ENCODE measurements around the gene SLX1B.
"Not testable (repeated sequence)": the region's sequence is repeated elsewhere in the genome, so short reads cannot be mapped to it uniquely, and the experiment has no call there.

The SLX1B gene

GRCh38 chr16:29454269-29454668, at the start of gene SLX1B, which contains the start of gene BOLA2:
Gene SLX1B, plus strand, starts transcription at chr16:29454533.
Gene BOLA2, minus strand, starts transcription at chr16:29454351. Its CDS starts 98 bp downstream, at chr16:29454253.
- DNase-seq (ENCODE audit: low read depth), result not testable (repeated sequence)

GRCh38 chr16:29405249-29405648, 49.1 kb upstream of the SLX1B start:
- not testable (repeated sequence) for DNase-seq (ENCODE audit: low read depth)

- DNase-seq (ENCODE audit: low read depth), result not testable (repeated sequence)
Measured at GRCh38 chr16:29423587-29423986, 30.7 kb upstream of the SLX1B start.

- DNase-seq (ENCODE audit: low read depth), result not testable (repeated sequence)
Measured at GRCh38 chr16:29425390-29425789, 28.9 kb upstream of the SLX1B start.

GRCh38 chr16:29453754-29454153, 579 bp upstream of the SLX1B start:
- not testable (repeated sequence) for DNase-seq (ENCODE audit: low read depth)

- not testable (repeated sequence) for DNase-seq (ENCODE audit: low read depth)
Measured at GRCh38 chr16:29454828-29455227, 495 bp downstream of the SLX1B start.

- not testable (repeated sequence) for DNase-seq (ENCODE audit: low read depth)
Measured at GRCh38 chr16:29457660-29458059, 3.3 kb downstream of the SLX1B start.

GRCh38 chr16:29459706-29460646, 5.6 kb downstream of the SLX1B start, which contains the start of gene SULT1A4:
Gene SULT1A4, plus strand, starts transcription at chr16:29459913. Its CDS starts 1,473 bp downstream, at chr16:29461386.
- not testable (repeated sequence) for DNase-seq (ENCODE audit: low read depth)

- not testable (repeated sequence) for DNase-seq (ENCODE audit: low read depth)
Measured at GRCh38 chr16:29460647-29461030, 6.3 kb downstream of the SLX1B start.

- DNase-seq (ENCODE audit: low read depth), result not testable (repeated sequence)
Measured at GRCh38 chr16:29465985-29466824, 11.9 kb downstream of the SLX1B start.

- DNase-seq (ENCODE audit: low read depth), result not testable (repeated sequence)
Measured at GRCh38 chr16:29466904-29467303, 12.6 kb downstream of the SLX1B start.

GRCh38 chr16:29467654-29468366, 13.5 kb downstream of the SLX1B start:
- DNase-seq (ENCODE audit: low read depth), result not testable (repeated sequence)

- not testable (repeated sequence) for DNase-seq (ENCODE audit: low read depth)
Measured at GRCh38 chr16:29469660-29470059, 15.3 kb downstream of the SLX1B start.

- not testable (repeated sequence) for DNase-seq (ENCODE audit: low read depth)
Measured at GRCh38 chr16:29472065-29472464, 17.7 kb downstream of the SLX1B start.

- DNase-seq (ENCODE audit: low read depth), result not testable (repeated sequence)
Measured at GRCh38 chr16:29482276-29482675, 27.9 kb downstream of the SLX1B start.

- not testable (repeated sequence) for DNase-seq (ENCODE audit: low read depth)
Measured at GRCh38 chr16:29506308-29506707, 52.0 kb downstream of the SLX1B start, which contains the start of gene NPIPB12. Gene NPIPB12, minus strand, starts transcription at chr16:29506408.
